ENCODE results near the gene TH. TPM values are rescaled to one million over a fixed set of nuclear protein-coding genes. Genes with fewer than 3 reads are reported as not detected.

The TH gene
- total RNA-seq, 4 donors from 2014 or later: 0.27 TPM; not detected in 2

- Histone ChIP-seq H3K36me3 (no peaks in the 10 kb centered on the region), H3K4me1 (peaks cover 0 to 8% (median 4%) of the 10 kb centered on the region in 3 donors), H3K27me3 (peaks cover 63% of the 10 kb centered on the region), H3K4me3 (no peak overlapping the region), H3K9me3 (no peaks in the 10 kb centered on the region), H3K27ac (no peak overlapping the region)
- no peak for TF ChIP-seq POLR2AphosphoS5 (IDR thresholded peaks at IDR 0.05)
- TF ChIP-seq, protein P1, sequence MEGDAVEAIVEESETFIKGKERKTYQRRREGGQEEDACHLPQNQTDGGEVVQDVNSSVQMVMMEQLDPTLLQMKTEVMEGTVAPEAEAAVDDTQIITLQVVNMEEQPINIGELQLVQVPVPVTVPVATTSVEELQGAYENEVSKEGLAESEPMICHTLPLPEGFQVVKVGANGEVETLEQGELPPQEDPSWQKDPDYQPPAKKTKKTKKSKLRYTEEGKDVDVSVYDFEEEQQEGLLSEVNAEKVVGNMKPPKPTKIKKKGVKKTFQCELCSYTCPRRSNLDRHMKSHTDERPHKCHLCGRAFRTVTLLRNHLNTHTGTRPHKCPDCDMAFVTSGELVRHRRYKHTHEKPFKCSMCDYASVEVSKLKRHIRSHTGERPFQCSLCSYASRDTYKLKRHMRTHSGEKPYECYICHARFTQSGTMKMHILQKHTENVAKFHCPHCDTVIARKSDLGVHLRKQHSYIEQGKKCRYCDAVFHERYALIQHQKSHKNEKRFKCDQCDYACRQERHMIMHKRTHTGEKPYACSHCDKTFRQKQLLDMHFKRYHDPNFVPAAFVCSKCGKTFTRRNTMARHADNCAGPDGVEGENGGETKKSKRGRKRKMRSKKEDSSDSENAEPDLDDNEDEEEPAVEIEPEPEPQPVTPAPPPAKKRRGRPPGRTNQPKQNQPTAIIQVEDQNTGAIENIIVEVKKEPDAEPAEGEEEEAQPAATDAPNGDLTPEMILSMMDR (IDR thresholded peaks at IDR 0.05): peak in 1 of 4 experiments; percentile 47
- no peak for TF ChIP-seq EP300 (IDR thresholded peaks at IDR 0.05)
- WGBS, 2 donors (ENCODE audit: low coverage in 1 of 2): 24% methylated on average over 8 to 9 of the region's 11 CpGs
- ATAC-seq: no peak
Measured at GRCh38 chr11:2149864-2150847, 21.5 kb downstream of the TH start.

GRCh38 chr11:2149460-2149859, 22.2 kb downstream of the TH start:
- H3K27ac ChIP-seq: no peak overlapping the region
- no peaks in the 10 kb centered on the region for H3K36me3 ChIP-seq
- H3K4me3 ChIP-seq: no peak overlapping the region
- H3K4me1 ChIP-seq: peaks cover 0 to 10% (median 4%) of the 10 kb centered on the region in 3 donors
- no peak for ATAC-seq
- TF ChIP-seq POLR2AphosphoS5 (IDR thresholded peaks at IDR 0.05) (no peak), POLR2A (IDR thresholded peaks at IDR 0.05) (no peak), EP300 (IDR thresholded peaks at IDR 0.05) (no peak)
- TF ChIP-seq, protein P1 (IDR thresholded peaks at IDR 0.05): no peak
- peaks cover 70% of the 10 kb centered on the region for H3K27me3 ChIP-seq
- H3K9me3 ChIP-seq: no peaks in the 10 kb centered on the region
- 49% methylated on average over 3 to 5 of the region's 8 CpGs for WGBS, 2 donors (ENCODE audit: low coverage in 1 of 2)

GRCh38 chr11:2148595-2148994, 23.0 kb downstream of the TH start:
- H3K9me3 ChIP-seq: no peaks in the 10 kb centered on the region
- peaks cover 0 to 19% (median 4%) of the 10 kb centered on the region in 3 donors for H3K4me1 ChIP-seq
- no peak overlapping the region for H3K4me3 ChIP-seq
- no peak for ATAC-seq
- H3K27me3 ChIP-seq: peaks cover 78% of the 10 kb centered on the region
- no peaks in the 10 kb centered on the region for H3K36me3 ChIP-seq
- 19 to 43% methylated on average over 3 of the region's 5 CpGs for WGBS, 2 donors (ENCODE audit: low coverage in 1 of 2)
- TF ChIP-seq POLR2A (IDR thresholded peaks at IDR 0.05): no peak
- TF ChIP-seq EP300 (IDR thresholded peaks at IDR 0.05): no peak
- TF ChIP-seq POLR2AphosphoS5 (IDR thresholded peaks at IDR 0.05): no peak
- TF ChIP-seq, protein P1 (IDR thresholded peaks at IDR 0.05): no peak
- H3K27ac ChIP-seq: no peak overlapping the region

- no peaks in the 10 kb centered on the region for H3K36me3 ChIP-seq
- no peaks in the 10 kb centered on the region for H3K9me3 ChIP-seq
- ATAC-seq: no peak
- H3K4me1 ChIP-seq: peaks cover 0 to 20% (median 4%) of the 10 kb centered on the region in 3 donors
- TF ChIP-seq POLR2AphosphoS5 (IDR thresholded peaks at IDR 0.05) (no peak), POLR2A (IDR thresholded peaks at IDR 0.05) (no peak), EP300 (IDR thresholded peaks at IDR 0.05) (no peak)
- TF ChIP-seq, protein P1 (IDR thresholded peaks at IDR 0.05): no peak
- H3K27ac ChIP-seq: no peak overlapping the region
- WGBS, 2 donors (ENCODE audit: low coverage in 1 of 2): no CpG with 5 or more reads among the region's 11 CpGs
- H3K27me3 ChIP-seq: peaks cover 90% of the 10 kb centered on the region
- H3K4me3 ChIP-seq: no peak overlapping the region
Measured at GRCh38 chr11:2147391-2147790, 24.2 kb downstream of the TH start.

Data from gastroesophageal sphincter (tissue), 4 donors.